ENCODE data around the gene MSI2.

- TF ChIP-seq POLR2A (IDR thresholded peaks at IDR 0.05) (no peak), CTCF (IDR thresholded peaks at IDR 0.05) (no peak)
Observed at GRCh38 chr17:57534863-57535248, 278.5 kb downstream of the MSI2 start.

Data from adrenal gland (tissue), 5 donors.